ENCODE results near the gene CLPSL1. TPM values are rescaled to one million over a fixed set of nuclear protein-coding genes. Genes with fewer than 3 reads are reported as not detected.
A peak's percentile ranks its signal among the peaks of the same experiment; 100 is the strongest.
"Not testable (repeated sequence)": the region's sequence is repeated elsewhere in the genome, so short reads cannot be mapped to it uniquely, and the experiment has no call there.

Gene CLPSL1
- total RNA-seq (2014; rRNA removed; shearing (Covaris generic)), result not detected in 2 replicates

DNA sequence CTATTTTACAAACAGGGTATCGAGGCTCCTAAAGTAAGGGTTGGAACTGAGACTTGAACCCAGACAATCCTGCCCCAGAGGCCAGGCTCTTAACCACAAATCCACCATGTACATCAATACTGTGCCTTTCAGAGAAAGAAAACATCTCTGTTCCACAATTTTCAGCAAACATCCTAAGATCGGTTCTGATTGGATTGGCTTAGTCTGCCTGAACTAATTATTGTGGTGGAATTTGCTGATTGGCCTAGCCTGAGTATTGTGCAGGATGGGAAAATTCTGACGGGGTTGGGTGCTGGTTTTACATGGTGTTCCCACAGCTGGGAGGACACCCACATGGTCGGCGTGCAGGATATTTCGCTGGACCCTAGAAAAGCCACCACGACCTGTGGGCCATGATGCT lies at the start of gene CLPSL1:
TSS of gene CLPSL1 (plus strand) at position 301 of the 400 bp plus-strand sequence. CDS start at position 393, 92 bp downstream.
- H3K27me3 ChIP-seq, result no peaks in the 10 kb centered on the region

DNA sequence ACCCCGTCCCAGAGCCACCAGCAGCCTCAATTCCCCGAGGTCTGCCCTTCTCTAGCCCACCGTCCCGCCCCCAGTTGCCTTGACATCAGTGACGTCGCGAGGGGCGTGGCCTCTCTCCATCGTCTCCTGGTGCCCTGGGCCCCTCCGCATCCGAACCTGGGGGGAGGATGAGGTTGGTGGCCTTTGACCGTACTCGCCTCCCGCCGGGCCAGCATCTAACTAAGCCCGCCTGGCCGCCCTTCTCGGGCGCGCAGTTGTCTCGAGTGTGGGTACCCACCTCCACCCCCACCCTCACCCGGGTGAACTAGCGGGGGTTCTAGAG lies 49.4 kb upstream of the CLPSL1 start:
- Histone ChIP-seq H3K27ac (peak overlapping the region; percentile 69), H3K27me3 (peaks cover 4% of the 10 kb centered on the region; the same call in 1 of the 2 replicates), H3K4me1 (peaks cover 26% of the 10 kb centered on the region), H3K4me3 (peak overlapping the region; percentile 67), H3K36me3 (no peaks in the 10 kb centered on the region), H3K9me3 (replicated peaks) (no peaks in the 10 kb centered on the region)
- peak; percentile 85 to 88 for DNase-seq

More for the DNA sequence above, at the start of gene CLPSL1:
- no peaks in the 10 kb centered on the region for H3K36me3 ChIP-seq
- no peaks in the 10 kb centered on the region for H3K4me1 ChIP-seq
- H3K27ac ChIP-seq, result no peak within 1 kb of the TSS
- no peak within 1 kb of the TSS for H3K4me3 ChIP-seq
- DNase-seq, result no peak
- no peaks in the 10 kb centered on the region for H3K9me3 ChIP-seq (replicated peaks)

- Histone ChIP-seq H3K27me3 (no peaks in the 10 kb centered on the region; the same call in 1 of the 2 replicates), H3K4me3 (peak overlapping the region; percentile 67), H3K36me3 (no peaks in the 10 kb centered on the region), H3K27ac (peak overlapping the region; percentile 69), H3K4me1 (peaks cover 20% of the 10 kb centered on the region), H3K9me3 (replicated peaks) (no peaks in the 10 kb centered on the region)
- peak; percentile 81 to 82 for DNase-seq
These were observed 48.9 kb upstream of the CLPSL1 start for GRCh38 chr6:35731736-35732532.

GRCh38 chr6:35733633-35734032 lies 47.2 kb upstream of the CLPSL1 start:
- Histone ChIP-seq H3K4me3 (no peak overlapping the region), H3K27ac (no peak overlapping the region), H3K4me1 (peaks cover 11% of the 10 kb centered on the region), H3K36me3 (no peaks in the 10 kb centered on the region), H3K9me3 (replicated peaks) (no peaks in the 10 kb centered on the region), H3K27me3 (no peaks in the 10 kb centered on the region; the same call in 1 of the 2 replicates)
- DNase-seq, result no peak

GRCh38 chr6:35734319-35734718 lies 46.5 kb upstream of the CLPSL1 start:
- not testable (repeated sequence) for DNase-seq; H3K36me3 ChIP-seq; H3K9me3 ChIP-seq (replicated peaks); H3K27ac ChIP-seq; H3K27me3 ChIP-seq; H3K4me3 ChIP-seq; H3K4me1 ChIP-seq

DNA sequence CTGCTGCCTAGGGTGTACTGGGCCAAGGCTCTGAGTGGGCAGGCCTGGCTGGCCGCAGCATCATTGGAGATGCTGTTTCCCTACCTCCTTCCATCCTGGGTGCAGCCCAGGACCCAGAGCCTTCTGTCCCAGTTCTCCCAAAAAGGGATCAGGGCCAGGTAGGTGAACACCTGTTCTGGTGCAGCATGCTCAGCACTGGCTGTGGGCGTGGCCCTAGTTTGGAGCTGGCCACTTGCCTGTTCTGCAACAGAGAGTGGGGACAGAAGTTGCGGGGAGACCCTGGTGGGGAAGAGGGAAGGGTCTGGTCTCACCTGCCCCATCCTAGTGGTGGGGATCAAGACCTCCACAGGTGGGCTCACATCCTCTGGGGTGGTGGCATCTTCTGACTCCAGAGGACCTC lies 45.4 kb upstream of the CLPSL1 start:
- Histone ChIP-seq H3K27ac (no peak overlapping the region), H3K4me3 (no peak overlapping the region), H3K27me3 (peaks cover 3% of the 10 kb centered on the region; the same call in 1 of the 2 replicates), H3K36me3 (no peaks in the 10 kb centered on the region), H3K9me3 (replicated peaks) (no peaks in the 10 kb centered on the region), H3K4me1 (peaks cover 9% of the 10 kb centered on the region)
- DNase-seq, result no peak

DNA sequence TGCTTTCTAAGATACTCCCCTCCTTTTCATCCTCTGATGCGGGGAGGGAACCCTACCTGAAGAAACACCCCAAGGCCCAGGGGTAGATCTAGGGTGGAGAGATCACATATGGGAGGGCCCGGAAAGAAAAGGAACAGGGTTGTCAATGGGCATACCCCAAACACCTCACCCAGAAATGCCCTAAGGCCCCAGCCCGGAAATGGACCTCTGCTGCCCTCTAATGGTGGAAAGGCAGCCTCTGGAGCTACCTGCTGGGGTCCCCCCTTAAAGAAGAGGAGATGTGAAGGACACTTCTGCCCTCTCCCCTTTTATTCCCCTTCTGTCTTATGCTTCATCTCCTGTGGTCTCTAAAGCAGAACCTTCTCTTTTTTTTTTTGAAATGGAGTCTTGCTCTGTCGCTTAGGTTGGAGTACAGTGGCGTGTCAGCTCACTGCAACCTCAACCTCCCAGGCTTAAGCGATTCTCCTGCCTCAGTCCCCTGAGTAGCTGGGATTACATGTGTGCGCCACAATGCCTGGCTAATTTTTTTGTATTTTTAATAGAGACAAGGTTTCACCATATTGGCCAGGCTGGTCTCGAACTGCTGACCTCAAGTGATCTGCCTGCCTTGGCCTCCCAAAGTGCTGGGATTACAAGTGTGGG lies 44.4 kb upstream of the CLPSL1 start:
- peaks cover 3% of the 10 kb centered on the region; the same call in 1 of the 2 replicates for H3K27me3 ChIP-seq
- no peaks in the 10 kb centered on the region for H3K9me3 ChIP-seq (replicated peaks)
- H3K4me1 ChIP-seq, result peaks cover 9% of the 10 kb centered on the region
- H3K27ac ChIP-seq, result no peak overlapping the region
- H3K36me3 ChIP-seq, result no peaks in the 10 kb centered on the region
- H3K4me3 ChIP-seq, result no peak overlapping the region
- peak; percentile 48 to 81 for DNase-seq

DNA sequence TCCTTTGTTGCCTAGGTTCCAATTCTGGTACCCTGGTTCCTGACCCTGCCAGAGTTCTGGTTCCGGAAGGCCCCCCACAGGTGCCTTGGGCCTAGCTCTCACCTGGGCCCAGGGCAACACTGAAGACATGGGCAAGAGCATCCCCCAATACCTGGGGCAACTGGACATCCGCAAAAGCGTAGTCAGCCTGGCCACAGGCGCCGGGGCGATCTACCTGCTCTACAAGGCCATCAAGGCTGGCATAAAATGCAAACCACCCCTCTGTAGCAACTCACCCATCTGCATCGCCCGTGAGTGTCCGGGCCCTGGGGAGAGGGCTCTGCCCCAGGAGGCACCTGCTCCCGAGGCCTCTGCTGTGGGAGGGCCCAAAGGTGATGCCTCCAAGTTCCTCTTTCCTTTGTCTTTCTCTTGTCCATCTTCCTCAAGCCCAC lies 43.8 kb upstream of the CLPSL1 start, which contains the start of gene ARMC12:
TSS of gene ARMC12 (plus strand) at position 51 of the 431 bp plus-strand sequence. CDS start at position 128, 77 bp downstream.
- Histone ChIP-seq H3K27me3 (peaks cover 3% of the 10 kb centered on the region; the same call in 1 of the 2 replicates), H3K4me1 (peaks cover 9% of the 10 kb centered on the region), H3K27ac (no peak within 1 kb of the TSS), H3K36me3 (no peaks in the 10 kb centered on the region), H3K9me3 (replicated peaks) (no peaks in the 10 kb centered on the region), H3K4me3 (no peak within 1 kb of the TSS)
- no peak for DNase-seq

DNA sequence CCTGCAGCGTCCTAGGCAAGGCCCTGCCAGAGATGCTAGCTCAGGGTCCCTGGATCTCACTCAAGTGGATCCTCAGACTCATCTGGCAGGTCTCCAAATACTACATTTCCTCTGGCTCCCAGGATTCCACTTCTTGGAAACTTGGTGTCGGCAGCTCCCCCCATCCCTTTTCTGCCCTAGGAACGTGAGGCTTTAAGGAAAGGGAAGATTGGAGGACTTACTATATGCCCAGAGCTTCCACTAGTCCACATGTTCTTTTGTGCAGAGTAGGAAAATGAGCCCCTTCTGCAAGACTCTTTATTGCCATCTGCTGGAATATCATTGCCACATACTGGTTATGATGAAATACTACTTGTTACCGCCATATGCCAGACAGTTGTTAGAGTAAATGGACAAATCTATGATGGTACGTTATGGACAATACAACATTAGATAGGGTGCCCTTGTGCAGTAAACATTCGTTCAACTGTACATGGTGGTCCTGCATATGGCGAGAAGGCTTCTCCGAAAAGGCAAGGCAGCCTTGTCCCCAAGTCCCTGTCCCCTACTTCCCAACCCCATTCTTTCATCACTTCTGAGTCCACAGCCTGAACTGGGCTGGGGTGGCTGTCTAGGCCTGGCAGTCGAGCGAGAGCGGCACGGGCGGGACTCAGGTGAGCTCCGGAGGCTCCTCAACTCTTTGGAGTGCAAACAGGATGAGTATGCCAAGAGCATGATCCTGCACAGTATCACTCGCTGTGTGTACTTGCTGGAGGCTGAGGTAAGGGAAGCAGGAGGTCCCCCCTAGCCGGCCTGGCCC lies 43.2 kb upstream of the CLPSL1 start:
- peaks cover 5% of the 10 kb centered on the region for H3K4me1 ChIP-seq
- peaks cover 3% of the 10 kb centered on the region; the same call in 1 of the 2 replicates for H3K27me3 ChIP-seq
- H3K27ac ChIP-seq, result no peak overlapping the region
- no peaks in the 10 kb centered on the region for H3K36me3 ChIP-seq
- peak in 1 of 2 experiments; percentile 62 for DNase-seq
- no peaks in the 10 kb centered on the region for H3K9me3 ChIP-seq (replicated peaks)
- H3K4me3 ChIP-seq, result no peak overlapping the region

- DNase-seq, result no peak
- no peaks in the 10 kb centered on the region for H3K4me1 ChIP-seq
These were observed 40.9 kb upstream of the CLPSL1 start for GRCh38 chr6:35739645-35740524.

GRCh38 chr6:35742842-35743241 lies 38.0 kb upstream of the CLPSL1 start:
- Histone ChIP-seq H3K36me3 (no peaks in the 10 kb centered on the region), H3K4me3 (no peak overlapping the region), H3K4me1 (no peaks in the 10 kb centered on the region), H3K9me3 (replicated peaks) (no peaks in the 10 kb centered on the region), H3K27ac (no peak overlapping the region), H3K27me3 (peaks cover 3% of the 10 kb centered on the region; the same call in 1 of the 2 replicates)
- no peak for DNase-seq

More at GRCh38 chr6:35739645-35740524, 40.9 kb upstream of the CLPSL1 start:
- H3K36me3 ChIP-seq, result no peaks in the 10 kb centered on the region
- H3K27me3 ChIP-seq, result peaks cover 3% of the 10 kb centered on the region; the same call in 1 of the 2 replicates
- no peaks in the 10 kb centered on the region for H3K9me3 ChIP-seq (replicated peaks)
- no peak overlapping the region for H3K27ac ChIP-seq
- no peak overlapping the region for H3K4me3 ChIP-seq

GRCh38 chr6:35745509-35745908 lies 35.3 kb upstream of the CLPSL1 start:
- no peak for DNase-seq
- no peaks in the 10 kb centered on the region for H3K9me3 ChIP-seq (replicated peaks)
- no peak overlapping the region for H3K27ac ChIP-seq
- no peaks in the 10 kb centered on the region for H3K27me3 ChIP-seq
- H3K4me3 ChIP-seq, result no peak overlapping the region
- H3K4me1 ChIP-seq, result no peaks in the 10 kb centered on the region
- no peaks in the 10 kb centered on the region for H3K36me3 ChIP-seq

- no peak for DNase-seq
- Histone ChIP-seq H3K4me1 (no peaks in the 10 kb centered on the region), H3K4me3 (no peak overlapping the region), H3K27ac (no peak overlapping the region), H3K27me3 (no peaks in the 10 kb centered on the region), H3K9me3 (replicated peaks) (no peaks in the 10 kb centered on the region), H3K36me3 (no peaks in the 10 kb centered on the region)
These were observed 34.3 kb upstream of the CLPSL1 start for GRCh38 chr6:35746516-35746915.

- no peaks in the 10 kb centered on the region for H3K9me3 ChIP-seq (replicated peaks)
- no peak overlapping the region for H3K27ac ChIP-seq
- H3K4me3 ChIP-seq, result no peak overlapping the region
- no peaks in the 10 kb centered on the region for H3K36me3 ChIP-seq
- no peaks in the 10 kb centered on the region for H3K27me3 ChIP-seq
- no peak for DNase-seq
- H3K4me1 ChIP-seq, result no peaks in the 10 kb centered on the region
These were observed 32.9 kb upstream of the CLPSL1 start for GRCh38 chr6:35747877-35748276.
